ENCODE measurements around the gene RBMS3.

Gene RBMS3

DNA sequence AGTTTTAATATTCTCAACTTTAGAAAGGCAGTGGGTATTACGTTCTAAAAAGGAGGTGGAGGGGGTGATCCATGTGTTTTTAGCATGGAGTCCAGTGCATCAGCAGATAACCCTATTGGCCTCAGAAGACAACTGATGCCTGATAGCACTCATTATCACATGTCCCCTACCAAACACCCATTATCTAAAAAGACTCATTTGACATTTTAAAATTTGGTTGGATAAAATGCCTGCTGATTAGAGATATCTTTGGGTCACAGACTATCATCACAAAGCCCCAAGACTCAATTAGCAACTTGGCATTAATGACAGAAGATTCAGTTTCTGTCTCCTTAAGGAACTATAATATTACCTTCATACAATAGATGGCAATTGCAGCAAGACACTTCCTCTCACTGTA is 589.3 kb downstream of the RBMS3 start:
- ChIA-PET CTCF (no interaction called here), POLR2A (no interaction called here)
- no peak overlapping the region for H3K27ac ChIP-seq (ENCODE audit: insufficient read depth in 1 of 2, low read depth in 1 of 2, low read length in 2 of 2, poor library complexity in 1 of 2, severe bottlenecking in 2 of 2)
- no peak for DNase-seq
- no peaks in the 10 kb centered on the region for H3K36me3 ChIP-seq (ENCODE audit: control insufficient read depth in 4 of 4, insufficient read depth in 4 of 4, low read length in 3 of 4)
- WGBS (ENCODE audit: insufficient coverage), result no CpG with 5 or more reads among the region's 1 CpG
- no peaks in the 10 kb centered on the region for H3K9me3 ChIP-seq (ENCODE audit: control extremely low read depth in 1 of 5, control insufficient read depth in 4 of 5, insufficient read depth in 2 of 5, low read depth in 1 of 5, low read length in 4 of 5)
- H3K27me3 ChIP-seq (replicated peaks in 2 of 5; ENCODE audit: control insufficient read depth in 4 of 5, insufficient read depth in 5 of 5, low read length in 4 of 5), result no peaks in the 10 kb centered on the region
- H3K4me3 ChIP-seq (ENCODE audit: control insufficient read depth in 1 of 7, extremely low read depth in 1 of 7, insufficient read depth in 4 of 7, low read depth in 2 of 7, low read length in 6 of 7), result no peak overlapping the region
- H3K4me1 ChIP-seq (ENCODE audit: control extremely low read depth in 1 of 4, control insufficient read depth in 4 of 4, insufficient read depth in 4 of 4, low read length in 3 of 4), result no peaks in the 10 kb centered on the region

DNA sequence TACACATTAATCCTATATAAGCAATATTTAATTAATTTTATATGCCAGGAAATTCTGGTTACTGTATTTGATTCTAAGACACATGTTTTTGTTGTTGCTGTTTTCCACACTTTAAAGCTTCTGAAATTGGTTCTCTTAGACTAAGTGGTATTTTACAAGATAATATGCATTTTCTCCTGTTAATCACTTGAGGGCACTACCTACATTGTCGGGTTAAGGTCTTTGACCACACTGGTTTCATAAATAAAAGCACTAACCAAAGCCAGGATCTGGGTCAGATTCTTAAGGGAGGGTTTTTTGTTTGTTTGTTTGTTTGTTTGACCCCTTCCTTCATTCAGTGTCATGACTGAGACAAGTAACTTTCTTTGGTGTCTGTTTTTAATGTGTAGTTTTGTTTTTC is 590.2 kb downstream of the RBMS3 start:
- Histone ChIP-seq H3K27ac (ENCODE audit: insufficient read depth in 1 of 2, low read depth in 1 of 2, low read length in 2 of 2, poor library complexity in 1 of 2, severe bottlenecking in 2 of 2) (no peak overlapping the region), H3K36me3 (ENCODE audit: control insufficient read depth in 4 of 4, insufficient read depth in 4 of 4, low read length in 3 of 4) (no peaks in the 10 kb centered on the region), H3K9me3 (ENCODE audit: control extremely low read depth in 1 of 5, control insufficient read depth in 4 of 5, insufficient read depth in 2 of 5, low read depth in 1 of 5, low read length in 4 of 5) (no peaks in the 10 kb centered on the region), H3K27me3 (replicated peaks in 2 of 5; ENCODE audit: control insufficient read depth in 4 of 5, insufficient read depth in 5 of 5, low read length in 4 of 5) (no peaks in the 10 kb centered on the region), H3K4me1 (ENCODE audit: control extremely low read depth in 1 of 4, control insufficient read depth in 4 of 4, insufficient read depth in 4 of 4, low read length in 3 of 4) (no peaks in the 10 kb centered on the region), H3K4me3 (ENCODE audit: control insufficient read depth in 1 of 7, extremely low read depth in 1 of 7, insufficient read depth in 4 of 7, low read depth in 2 of 7, low read length in 6 of 7) (no peak overlapping the region)
- WGBS (ENCODE audit: insufficient coverage), result no CpG with 5 or more reads among the region's 1 CpG
- CTCF ChIA-PET, result no interaction called here
- POLR2A ChIA-PET, result no interaction called here
- DNase-seq, result no peak

DNA sequence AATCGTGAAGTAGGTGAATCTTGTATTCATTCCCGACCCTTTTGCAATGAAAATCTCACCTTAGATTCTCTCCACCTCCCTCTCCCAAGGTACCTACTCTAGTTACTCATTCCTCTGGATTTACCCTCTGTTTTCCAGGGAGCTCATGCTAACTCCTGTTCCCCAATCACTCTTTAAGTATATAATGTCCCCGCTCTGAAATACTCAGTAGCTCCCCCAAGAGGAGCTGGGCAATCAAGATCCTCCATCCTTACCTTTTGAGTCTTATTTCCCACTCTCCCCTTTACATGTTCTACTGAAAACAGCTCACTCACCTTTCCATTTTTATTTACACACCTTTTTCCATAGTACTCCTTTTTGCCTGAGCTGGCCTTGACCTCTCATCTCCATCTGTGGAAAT is 599.9 kb downstream of the RBMS3 start:
- H3K27me3 ChIP-seq (replicated peaks in 2 of 5; ENCODE audit: control insufficient read depth in 4 of 5, insufficient read depth in 5 of 5, low read length in 4 of 5), result no peaks in the 10 kb centered on the region
- H3K27ac ChIP-seq (ENCODE audit: insufficient read depth in 1 of 2, low read depth in 1 of 2, low read length in 2 of 2, poor library complexity in 1 of 2, severe bottlenecking in 2 of 2), result no peak overlapping the region
- H3K4me1 ChIP-seq (ENCODE audit: control extremely low read depth in 1 of 4, control insufficient read depth in 4 of 4, insufficient read depth in 4 of 4, low read length in 3 of 4), result no peaks in the 10 kb centered on the region
- CTCF ChIA-PET, result no interaction called here
- no peak overlapping the region for H3K4me3 ChIP-seq (ENCODE audit: control insufficient read depth in 1 of 7, extremely low read depth in 1 of 7, insufficient read depth in 4 of 7, low read depth in 2 of 7, low read length in 6 of 7)
- DNase-seq, result no peak
- no peaks in the 10 kb centered on the region for H3K9me3 ChIP-seq (ENCODE audit: control extremely low read depth in 1 of 5, control insufficient read depth in 4 of 5, insufficient read depth in 2 of 5, low read depth in 1 of 5, low read length in 4 of 5)
- H3K36me3 ChIP-seq (ENCODE audit: control insufficient read depth in 4 of 4, insufficient read depth in 4 of 4, low read length in 3 of 4), result no peaks in the 10 kb centered on the region
- POLR2A ChIA-PET, result no interaction called here
- 80% methylated on average over 3 of the region's 3 CpGs for WGBS (ENCODE audit: insufficient coverage)

DNA sequence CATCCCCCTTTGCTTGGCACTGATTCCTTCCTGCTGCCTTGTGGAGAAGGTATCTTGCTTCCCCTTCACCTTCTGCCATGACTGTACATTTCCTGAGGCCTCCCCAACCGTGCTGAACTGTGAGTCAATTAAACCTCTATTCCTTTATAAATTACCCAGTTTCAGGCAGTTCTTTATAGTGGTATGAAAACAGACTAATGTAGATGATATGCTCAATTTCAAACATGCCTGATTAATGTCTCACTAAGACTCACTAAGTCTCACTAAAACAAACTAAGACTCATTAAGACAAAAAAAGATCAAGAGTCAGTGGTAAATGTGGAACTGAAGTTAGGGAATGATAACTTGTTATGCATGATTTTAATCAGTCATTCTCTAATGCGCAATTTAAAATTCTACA is 606.6 kb downstream of the RBMS3 start:
- Histone ChIP-seq H3K9me3 (ENCODE audit: control extremely low read depth in 1 of 5, control insufficient read depth in 4 of 5, insufficient read depth in 2 of 5, low read depth in 1 of 5, low read length in 4 of 5) (no peaks in the 10 kb centered on the region), H3K4me1 (ENCODE audit: control extremely low read depth in 1 of 4, control insufficient read depth in 4 of 4, insufficient read depth in 4 of 4, low read length in 3 of 4) (no peaks in the 10 kb centered on the region)
- 17% methylated on average over 1 of the region's 2 CpGs for WGBS (ENCODE audit: insufficient coverage)

DNA sequence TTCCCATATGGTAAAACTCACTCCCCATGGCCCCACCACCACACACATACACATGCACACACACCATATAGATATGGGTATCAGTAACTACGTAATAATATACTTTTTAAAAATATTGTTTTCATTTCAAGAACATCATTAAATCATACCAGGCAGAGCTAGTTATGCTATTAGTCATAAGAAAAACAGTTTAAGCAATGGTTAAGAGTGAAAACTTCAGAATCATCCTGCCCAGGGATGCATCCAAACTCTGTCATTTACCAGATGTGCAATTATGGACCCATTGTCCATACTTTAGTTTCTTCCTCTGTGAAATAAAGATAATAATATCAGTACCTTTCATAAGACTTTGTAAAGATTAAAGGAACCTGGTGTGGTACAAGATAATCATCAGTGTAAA is 608.3 kb downstream of the RBMS3 start:
- no CpG with 5 or more reads among the region's 1 CpG for WGBS (ENCODE audit: insufficient coverage)
- Histone ChIP-seq H3K4me1 (ENCODE audit: control extremely low read depth in 1 of 4, control insufficient read depth in 4 of 4, insufficient read depth in 4 of 4, low read length in 3 of 4) (no peaks in the 10 kb centered on the region), H3K27ac (ENCODE audit: insufficient read depth in 1 of 2, low read depth in 1 of 2, low read length in 2 of 2, poor library complexity in 1 of 2, severe bottlenecking in 2 of 2) (no peak overlapping the region), H3K27me3 (replicated peaks in 2 of 5; ENCODE audit: control insufficient read depth in 4 of 5, insufficient read depth in 5 of 5, low read length in 4 of 5) (no peaks in the 10 kb centered on the region), H3K9me3 (ENCODE audit: control extremely low read depth in 1 of 5, control insufficient read depth in 4 of 5, insufficient read depth in 2 of 5, low read depth in 1 of 5, low read length in 4 of 5) (no peaks in the 10 kb centered on the region), H3K4me3 (ENCODE audit: control insufficient read depth in 1 of 7, extremely low read depth in 1 of 7, insufficient read depth in 4 of 7, low read depth in 2 of 7, low read length in 6 of 7) (no peak overlapping the region), H3K36me3 (ENCODE audit: control insufficient read depth in 4 of 4, insufficient read depth in 4 of 4, low read length in 3 of 4) (no peaks in the 10 kb centered on the region)
- ChIA-PET POLR2A (no interaction called here), CTCF (no interaction called here)
- no peak for DNase-seq

More for the DNA sequence above, 606.6 kb downstream of the RBMS3 start:
- Histone ChIP-seq H3K36me3 (ENCODE audit: control insufficient read depth in 4 of 4, insufficient read depth in 4 of 4, low read length in 3 of 4) (no peaks in the 10 kb centered on the region), H3K27me3 (replicated peaks in 2 of 5; ENCODE audit: control insufficient read depth in 4 of 5, insufficient read depth in 5 of 5, low read length in 4 of 5) (no peaks in the 10 kb centered on the region), H3K4me3 (ENCODE audit: control insufficient read depth in 1 of 7, extremely low read depth in 1 of 7, insufficient read depth in 4 of 7, low read depth in 2 of 7, low read length in 6 of 7) (no peak overlapping the region), H3K27ac (ENCODE audit: insufficient read depth in 1 of 2, low read depth in 1 of 2, low read length in 2 of 2, poor library complexity in 1 of 2, severe bottlenecking in 2 of 2) (no peak overlapping the region)
- POLR2A ChIA-PET, result no interaction called here
- CTCF ChIA-PET, result no interaction called here
- no peak for DNase-seq

DNA sequence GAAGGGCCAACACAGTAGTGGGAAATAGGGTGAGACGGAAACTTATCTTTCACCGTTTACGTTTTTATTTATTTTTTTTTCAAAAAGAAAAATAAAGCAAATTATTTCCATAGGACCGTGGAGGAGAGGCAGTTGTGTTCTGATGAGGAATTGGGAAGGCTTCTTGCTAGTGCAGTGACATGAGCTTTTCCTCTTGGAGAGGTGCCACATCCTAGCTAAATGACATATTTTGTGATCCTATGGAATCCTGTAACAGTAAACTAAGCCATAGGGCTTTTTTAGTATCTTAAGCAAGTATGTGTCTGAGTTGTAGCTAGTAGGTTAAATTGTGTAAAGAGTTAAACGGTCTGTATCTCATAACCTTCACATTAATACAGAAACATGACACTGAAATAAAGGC is 609.9 kb downstream of the RBMS3 start:
- DNase-seq, result no peak
- Histone ChIP-seq H3K36me3 (ENCODE audit: control insufficient read depth in 4 of 4, insufficient read depth in 4 of 4, low read length in 3 of 4) (no peaks in the 10 kb centered on the region), H3K4me1 (ENCODE audit: control extremely low read depth in 1 of 4, control insufficient read depth in 4 of 4, insufficient read depth in 4 of 4, low read length in 3 of 4) (no peaks in the 10 kb centered on the region), H3K9me3 (ENCODE audit: control extremely low read depth in 1 of 5, control insufficient read depth in 4 of 5, insufficient read depth in 2 of 5, low read depth in 1 of 5, low read length in 4 of 5) (no peaks in the 10 kb centered on the region), H3K4me3 (ENCODE audit: control insufficient read depth in 1 of 7, extremely low read depth in 1 of 7, insufficient read depth in 4 of 7, low read depth in 2 of 7, low read length in 6 of 7) (no peak overlapping the region), H3K27me3 (replicated peaks in 2 of 5; ENCODE audit: control insufficient read depth in 4 of 5, insufficient read depth in 5 of 5, low read length in 4 of 5) (no peaks in the 10 kb centered on the region), H3K27ac (ENCODE audit: insufficient read depth in 1 of 2, low read depth in 1 of 2, low read length in 2 of 2, poor library complexity in 1 of 2, severe bottlenecking in 2 of 2) (no peak overlapping the region)
- CTCF ChIA-PET, result no interaction called here
- WGBS (ENCODE audit: insufficient coverage), result 88% methylated on average over 1 of the region's 5 CpGs
- POLR2A ChIA-PET, result no interaction called here

DNA sequence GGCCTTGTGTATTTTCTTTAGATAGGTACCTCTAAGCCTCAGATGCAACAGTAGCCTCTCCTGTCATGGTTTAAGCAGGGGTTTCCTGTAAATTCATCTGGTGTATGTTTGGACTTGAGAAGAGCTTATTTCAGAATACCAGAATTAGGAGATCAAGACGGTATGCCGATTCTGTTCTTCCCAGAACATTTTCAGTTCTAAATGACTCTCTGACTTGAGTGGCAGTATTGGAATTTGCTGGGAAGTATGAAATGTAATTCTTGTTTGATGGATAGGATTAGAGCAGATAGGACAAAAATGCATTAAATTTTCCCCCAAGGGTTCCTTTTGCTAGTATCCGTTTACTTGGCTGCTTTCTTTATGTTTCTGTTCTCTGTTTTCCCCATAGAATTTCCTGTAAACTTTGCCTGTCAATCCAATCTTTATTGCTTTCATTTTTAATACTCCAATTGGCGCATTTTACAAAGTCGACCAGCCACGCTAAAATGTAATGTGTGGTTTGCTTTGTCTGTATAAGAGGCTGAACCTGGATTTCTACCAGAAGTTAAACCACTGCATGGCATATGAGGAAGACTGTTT is 612.2 kb downstream of the RBMS3 start:
- H3K36me3 ChIP-seq (ENCODE audit: control insufficient read depth in 4 of 4, insufficient read depth in 4 of 4, low read length in 3 of 4), result no peaks in the 10 kb centered on the region
- DNase-seq, result no peak
- no peaks in the 10 kb centered on the region for H3K4me1 ChIP-seq (ENCODE audit: control extremely low read depth in 1 of 4, control insufficient read depth in 4 of 4, insufficient read depth in 4 of 4, low read length in 3 of 4)
- H3K27ac ChIP-seq (ENCODE audit: insufficient read depth in 1 of 2, low read depth in 1 of 2, low read length in 2 of 2, poor library complexity in 1 of 2, severe bottlenecking in 2 of 2), result no peak overlapping the region
- H3K4me3 ChIP-seq (ENCODE audit: control insufficient read depth in 1 of 7, extremely low read depth in 1 of 7, insufficient read depth in 4 of 7, low read depth in 2 of 7, low read length in 6 of 7), result no peak overlapping the region
- POLR2A ChIA-PET, result no interaction called here
- H3K27me3 ChIP-seq (replicated peaks in 2 of 5; ENCODE audit: control insufficient read depth in 4 of 5, insufficient read depth in 5 of 5, low read length in 4 of 5), result no peaks in the 10 kb centered on the region
- no peaks in the 10 kb centered on the region for H3K9me3 ChIP-seq (ENCODE audit: control extremely low read depth in 1 of 5, control insufficient read depth in 4 of 5, insufficient read depth in 2 of 5, low read depth in 1 of 5, low read length in 4 of 5)
- 94% methylated on average over 3 of the region's 6 CpGs for WGBS (ENCODE audit: insufficient coverage)
- CTCF ChIA-PET, result no interaction called here
